Measurements from ENCODE around the gene TMA7. TPM values are rescaled to one million over a fixed set of nuclear protein-coding genes. Genes with fewer than 3 reads are reported as not detected.

Gene TMA7
- total and polyA plus RNA-seq, 9 of the 15 experiments (the other 6 are each of a cell fraction or from before 2014, with no cell fraction given) = 209 to 1,003 (median 486) TPM

- no TSS peak for BruUV-seq (replicated peaks)
- in situ Hi-C loops (cut with MboI) (no loop called here), intact Hi-C loops (cut with micrococcal nuclease) (loop anchor here (10.0 kb wide), 2 partner anchors 99 to 211 kb away; partner anchors contain the start of gene SHISA5)
- 7% methylated on average over 1 of the region's 1 CpG for WGBS (ENCODE audit: insufficient coverage, low coverage, missing lambda C conversion rate)
- 0 out of 4 replicates have a peak overlapping the region, but pooled peaks of 1 of the 2 experiments have one; percentile 52 for H3K9ac ChIP-seq (ENCODE audit: insufficient read depth in 1 of 2, low read depth in 2 of 2, low read length in 2 of 2)
- FAIRE-seq = no peak
- H3K27ac ChIP-seq (ENCODE audit: extremely low read depth, low read depth, low read length) = no peak overlapping the region
- no peak for DNase-seq (ENCODE audit: extremely low read depth in 1 of 4, low spot score in 3 of 4)
- no peaks in the 10 kb centered on the region for H3K9me3 ChIP-seq (replicated peaks; ENCODE audit: control insufficient read depth, insufficient read depth, low read depth, low read length)
- CTCF ChIA-PET (ENCODE audit: low intra/inter-chr PET ratio) = no interaction called here
- no peaks in the 10 kb centered on the region for H3K27me3 ChIP-seq (ENCODE audit: control insufficient read depth in 2 of 2, insufficient read depth in 2 of 2, low read length in 2 of 2)
- no peak overlapping the region for H3K4me2 ChIP-seq (ENCODE audit: insufficient read depth, low read length)
- 0 out of 2 replicates have a peak, but pooled peaks cover 6% of the 10 kb centered on the region for H4K20me1 ChIP-seq (replicated peaks; ENCODE audit: control insufficient read depth, insufficient read depth, low read length)
- no peak overlapping the region for H3K4me3 ChIP-seq
- no peak overlapping the region for H2AFZ ChIP-seq (ENCODE audit: low read depth, low read length)
- no peaks in the 10 kb centered on the region for H3K36me3 ChIP-seq (ENCODE audit: control insufficient read depth, insufficient read depth, low read length)
- H3K79me2 ChIP-seq (ENCODE audit: control insufficient read depth, insufficient read depth, low read length) = no peaks in the 10 kb centered on the region
- no peaks in the 10 kb centered on the region for H3K9me1 ChIP-seq (ENCODE audit: control insufficient read depth, insufficient read depth, low read length)
- peaks cover 0 to 6% of the 10 kb centered on the region in 2 experiments; a peak in 1 of 5 replicates for H3K4me1 ChIP-seq (replicated peaks in 1 of 2; ENCODE audit: control insufficient read depth in 2 of 2, insufficient read depth in 2 of 2, low read length in 2 of 2)
- ATAC-seq = no peak
- POLR2A ChIA-PET = interaction anchor here (0.6 to 0.9 kb wide), 4 partner anchors 10 to 991 kb away, joined by 3 read pairs; no protein-coding TSS in a partner anchor
- TF ChIP-seq ZNF398 (CRISPR knock-in tag; IDR thresholded peaks at IDR 0.05) = no peak
- no peak for TF ChIP-seq POLR2H (tag; IDR thresholded peaks at IDR 0.05; ENCODE audit: low read depth)
- no peak for TF ChIP-seq ARHGAP35 (IDR thresholded peaks at IDR 0.05; ENCODE audit: partially characterized antibody)
- TF ChIP-seq TCF15 (CRISPR knock-in tag; IDR thresholded peaks at IDR 0.05) = no peak
- no peak for TF ChIP-seq ZNF551 (CRISPR knock-in tag; IDR thresholded peaks at IDR 0.05)
- TF ChIP-seq POLR2A (conservative IDR thresholded peaks at IDR 0.05) = no peak
- no peak for TF ChIP-seq CTCF (IDR thresholded peaks at IDR 0.05 in 2 of 3, conservative IDR thresholded peaks at IDR 0.05 in 1 of 3; ENCODE audit: insufficient read depth in 2 of 3, low read depth in 1 of 3, low read length in 3 of 3)
- TF ChIP-seq MEIS2 (IDR thresholded peaks at IDR 0.05; ENCODE audit: partially characterized antibody) = no peak
- no peak for TF ChIP-seq REST (IDR thresholded peaks at IDR 0.05; ENCODE audit: borderline replicate concordance)
- no peak for TF ChIP-seq REST (CRISPR knock-in tag; IDR thresholded peaks at IDR 0.05; ENCODE audit: low read depth)
- no peak for TF ChIP-seq C11orf30 (IDR thresholded peaks at IDR 0.05; ENCODE audit: low read depth)
Measured at GRCh38 chr3:48405971-48406370, 34.1 kb upstream of the TMA7 start.

Data from K562 (cell line).